Nephron progenitor cell (in vitro differentiated cells): Measurements from ENCODE around the gene KBTBD2.
A peak's percentile ranks its signal among the peaks of the same experiment; 100 is the strongest.
"Not testable (repeated sequence)": the region's sequence is repeated elsewhere in the genome, so short reads cannot be mapped to it uniquely, and the experiment has no call there.

ENCODE experiments used
- DNase-seq: peaks from one replicate; pipeline ENCODE4 v3.0.0; 2021
- H3K27ac Mint-ChIP-seq: 2 replicates; pipeline ENCODE4 v1.8.0; 2021; ENCODE audit warnings: mild to moderate bottlenecking, moderate library complexity, mixed read lengths
- H3K27me3 Mint-ChIP-seq: 2 replicates; pipeline ENCODE4 v1.8.0; 2021; ENCODE audit warnings: mild to moderate bottlenecking, low read depth, mixed read lengths; ENCODE audit not compliant: poor library complexity
- H3K36me3 Mint-ChIP-seq: 2 replicates; pipeline ENCODE4 v1.8.0; 2021; ENCODE audit warnings: low read depth, mixed read lengths
- H3K4me1 Mint-ChIP-seq: 2 replicates; pipeline ENCODE4 v1.8.0; 2021; ENCODE audit warnings: mixed read lengths
- H3K4me3 Mint-ChIP-seq: 2 replicates; pipeline ENCODE4 v1.8.0; 2021; ENCODE audit warnings: mild to moderate bottlenecking, moderate library complexity, mixed read lengths
- H3K9me3 Mint-ChIP-seq: 2 replicates; pipeline ENCODE4 v1.8.0; 2021; ENCODE audit warnings: mild to moderate bottlenecking, moderate library complexity, mixed read lengths
- CTCF ChIP-seq: fragments of 200-600 bp; sonication (generic); IDR thresholded peaks from 2 replicates; pipeline ENCODE4 v1.5.0; 2021; ENCODE audit warnings: antibody characterized with exemption

The KBTBD2 gene

GRCh38 chr7:32869716-32870115, 21.8 kb downstream of the KBTBD2 start:
- Mint-ChIP-seq H3K27me3 (no peaks in the 10 kb centered on the region), H3K4me3 (no peak overlapping the region), H3K4me1 (no peaks in the 10 kb centered on the region), H3K36me3 (peaks cover 88% of the 10 kb centered on the region), H3K9me3 (peaks cover 21% of the 10 kb centered on the region), H3K27ac (no peak overlapping the region)
- no peak for DNase-seq
- no peak for TF ChIP-seq CTCF

DNA sequence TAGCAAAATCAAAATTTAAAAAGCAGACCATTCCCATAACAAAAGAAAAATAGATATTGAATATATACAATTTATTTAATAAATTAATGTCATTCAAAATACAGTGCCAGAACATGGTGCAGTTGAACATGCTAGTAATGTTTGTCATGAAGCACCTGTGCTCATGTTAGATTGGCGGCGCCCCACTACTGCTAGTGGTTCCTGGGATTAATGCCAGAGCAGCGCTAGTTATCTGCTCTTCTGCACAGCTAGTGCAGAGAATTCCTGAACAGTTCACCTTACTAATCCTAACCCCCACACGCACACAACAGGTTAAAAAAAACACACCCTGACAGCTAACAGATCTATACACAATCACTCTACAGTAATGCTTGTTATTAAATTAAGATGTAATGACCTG, 23.4 kb downstream of the KBTBD2 start:
- peaks cover 92% of the 10 kb centered on the region for H3K36me3 Mint-ChIP-seq

DNA sequence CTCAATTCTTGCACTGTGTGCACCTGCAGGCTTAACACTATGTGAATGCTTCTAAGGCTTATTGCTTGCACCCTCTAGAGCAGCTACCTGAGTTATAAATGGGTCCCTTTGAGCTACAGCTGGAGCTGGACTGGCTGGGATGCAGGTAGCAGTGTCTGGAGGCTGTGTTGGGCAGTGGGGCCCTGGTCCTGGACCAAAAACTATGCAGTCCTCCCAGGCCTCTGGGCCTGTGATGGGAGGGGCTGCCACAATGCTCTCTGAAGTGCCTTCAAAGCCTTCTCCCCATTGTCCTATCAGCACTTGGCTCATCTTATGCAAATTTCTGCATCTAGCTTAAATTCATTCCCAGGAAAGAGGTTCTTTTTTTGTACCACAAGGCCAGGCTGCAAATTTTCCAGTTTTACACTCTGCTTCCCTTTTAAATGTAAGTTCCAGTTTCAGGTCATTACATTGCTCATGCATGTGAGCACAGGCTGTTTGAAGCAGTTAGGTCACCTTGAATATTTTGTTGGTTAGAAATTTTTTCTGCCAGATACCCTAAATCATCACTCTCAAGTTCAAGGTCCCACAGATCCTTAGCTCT, 26.0 kb downstream of the KBTBD2 start:
- H3K4me3 Mint-ChIP-seq = no peak overlapping the region
- no peak for DNase-seq
- H3K27me3 Mint-ChIP-seq = no peaks in the 10 kb centered on the region
- peaks cover 21% of the 10 kb centered on the region for H3K9me3 Mint-ChIP-seq
- no peak for TF ChIP-seq CTCF
- H3K4me1 Mint-ChIP-seq = peaks cover 16% of the 10 kb centered on the region
- H3K27ac Mint-ChIP-seq = peak overlapping the region; percentile 18
- peaks cover 71% of the 10 kb centered on the region for H3K36me3 Mint-ChIP-seq

More for the DNA sequence above, 23.4 kb downstream of the KBTBD2 start:
- Mint-ChIP-seq H3K9me3 (peaks cover 21% of the 10 kb centered on the region), H3K27ac (no peak overlapping the region), H3K4me3 (no peak overlapping the region), H3K4me1 (peaks cover 6% of the 10 kb centered on the region), H3K27me3 (no peaks in the 10 kb centered on the region)
- no peak for TF ChIP-seq CTCF
- no peak for DNase-seq

DNA sequence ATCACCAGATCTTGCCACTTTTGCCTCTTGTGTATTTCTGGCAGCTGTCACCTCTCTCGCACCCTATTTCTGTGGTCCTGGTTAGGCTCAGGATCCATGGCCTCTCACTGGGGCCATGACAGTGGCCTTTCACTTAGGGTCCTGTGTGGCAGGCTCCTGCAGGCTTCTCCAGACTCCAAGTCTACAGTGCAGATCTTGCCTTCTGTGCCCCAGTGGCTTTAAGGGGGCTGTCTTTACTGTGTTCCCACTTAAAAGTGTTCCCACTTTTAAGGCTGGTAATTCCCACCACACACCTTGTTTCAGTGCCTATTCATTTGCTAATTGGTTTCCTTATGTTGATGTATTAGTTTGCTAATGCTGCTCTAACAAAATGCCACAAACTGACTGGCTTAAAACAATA, 27.7 kb downstream of the KBTBD2 start:
- not testable (repeated sequence) for H3K27me3 Mint-ChIP-seq, DNase-seq, H3K4me3 Mint-ChIP-seq, H3K27ac Mint-ChIP-seq
- Mint-ChIP-seq H3K9me3 (peaks cover 21% of the 10 kb centered on the region), H3K4me1 (peaks cover 16% of the 10 kb centered on the region), H3K36me3 (peaks cover 54% of the 10 kb centered on the region)

- Mint-ChIP-seq H3K27ac (no peak overlapping the region), H3K4me1 (peaks cover 29% of the 10 kb centered on the region), H3K36me3 (peaks cover 17% of the 10 kb centered on the region), H3K27me3 (no peaks in the 10 kb centered on the region), H3K9me3 (no peaks in the 10 kb centered on the region), H3K4me3 (no peak overlapping the region)
- TF ChIP-seq CTCF = no peak
- no peak for DNase-seq
Observed at GRCh38 chr7:32860090-32860489, 31.5 kb downstream of the KBTBD2 start.

- peaks cover 4% of the 10 kb centered on the region for H3K36me3 Mint-ChIP-seq
- no peak for TF ChIP-seq CTCF
- no peak for DNase-seq
- H3K4me3 Mint-ChIP-seq = no peak overlapping the region
- no peaks in the 10 kb centered on the region for H3K9me3 Mint-ChIP-seq
- no peaks in the 10 kb centered on the region for H3K27me3 Mint-ChIP-seq
- peaks cover 33% of the 10 kb centered on the region for H3K4me1 Mint-ChIP-seq
- H3K27ac Mint-ChIP-seq = no peak overlapping the region
Observed at GRCh38 chr7:32858648-32859047, 32.9 kb downstream of the KBTBD2 start.

DNA sequence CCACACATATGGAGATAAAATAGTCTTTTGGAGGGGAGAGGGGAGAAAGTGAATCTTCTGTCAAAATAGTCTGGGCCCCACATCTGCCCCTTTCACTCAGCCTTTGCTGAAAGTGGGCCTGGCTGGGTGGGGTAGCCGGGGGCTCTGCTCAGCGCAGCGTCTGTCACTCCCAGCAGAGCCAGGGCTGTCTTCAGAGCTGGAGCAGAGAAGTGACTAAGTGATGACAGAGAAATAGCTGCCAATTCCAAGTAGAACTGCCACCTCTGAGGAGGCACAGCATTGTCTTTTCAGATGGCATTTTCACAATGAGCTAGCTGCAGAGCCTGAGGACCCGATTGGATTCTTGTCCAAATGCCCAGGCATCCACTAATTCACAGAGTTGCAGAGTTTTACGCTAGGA, 34.5 kb downstream of the KBTBD2 start:
- H3K27ac Mint-ChIP-seq, H3K36me3 Mint-ChIP-seq, DNase-seq, H3K9me3 Mint-ChIP-seq, H3K27me3 Mint-ChIP-seq, H3K4me3 Mint-ChIP-seq: not testable (repeated sequence)
- peaks cover 24% of the 10 kb centered on the region for H3K4me1 Mint-ChIP-seq

DNA sequence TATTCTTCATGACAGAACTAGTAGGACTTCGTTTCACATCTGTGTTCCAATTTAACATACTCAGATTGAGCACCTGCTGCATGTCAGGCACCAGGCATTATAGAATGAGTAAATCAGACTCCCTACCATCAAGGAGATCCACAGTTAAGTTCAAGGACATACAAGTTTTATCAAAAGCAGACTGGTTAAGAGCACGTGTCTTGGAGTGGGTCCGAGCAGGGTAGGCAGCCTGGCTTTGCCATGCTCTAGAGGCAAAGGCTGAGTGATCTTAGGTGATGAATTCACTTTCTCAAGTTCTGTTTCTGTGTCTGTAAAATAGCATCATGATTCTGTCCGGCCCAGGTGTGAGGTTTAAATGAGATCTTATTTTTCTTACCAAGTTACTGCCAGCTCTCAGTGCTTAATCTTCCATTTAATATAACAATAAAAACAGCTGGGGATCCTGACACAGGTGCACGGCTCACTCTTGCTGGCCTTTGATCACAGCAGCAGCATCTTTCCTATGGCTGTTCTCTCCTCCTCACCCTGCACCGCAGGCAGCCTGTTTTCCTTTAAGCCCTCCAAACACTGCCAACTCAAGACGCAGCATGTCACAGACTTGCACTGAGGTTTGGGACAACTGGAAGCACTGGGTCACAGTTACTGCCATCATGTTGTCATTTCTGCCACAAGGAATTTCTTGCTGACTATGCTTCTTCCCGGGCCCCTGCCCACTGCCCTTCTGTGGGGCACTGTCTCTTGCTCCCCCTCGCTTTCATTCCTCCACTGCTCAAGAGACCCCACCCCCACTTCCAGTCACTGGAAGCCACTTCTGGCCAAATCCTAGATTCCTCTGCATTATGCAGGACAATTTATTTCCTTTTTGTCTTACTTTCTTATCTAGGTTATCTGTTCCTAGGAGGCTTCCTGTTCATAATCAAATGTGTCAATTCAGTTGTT, 35.5 kb downstream of the KBTBD2 start:
- H3K9me3 Mint-ChIP-seq, H3K27ac Mint-ChIP-seq, DNase-seq, H3K36me3 Mint-ChIP-seq, H3K4me3 Mint-ChIP-seq, H3K27me3 Mint-ChIP-seq: not testable (repeated sequence)
- peaks cover 19% of the 10 kb centered on the region for H3K4me1 Mint-ChIP-seq

DNA sequence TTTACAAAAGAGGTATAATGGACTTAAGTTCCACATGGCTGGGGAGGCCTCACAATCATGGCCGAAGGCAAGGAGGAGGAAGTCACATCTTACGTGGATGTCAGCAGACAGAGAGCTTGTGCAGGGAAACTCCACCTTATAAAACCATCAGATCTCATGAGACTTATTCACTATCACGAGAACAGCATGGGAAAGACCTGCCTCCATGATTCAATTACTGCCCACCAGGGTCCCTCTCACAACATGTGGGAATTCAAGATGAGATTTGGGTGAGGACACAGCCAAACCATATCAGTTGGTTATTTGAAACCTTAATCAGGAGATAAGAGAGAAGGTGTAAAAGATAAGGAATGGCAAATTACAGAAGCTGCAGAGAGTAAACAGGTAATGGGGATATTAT, 40.9 kb downstream of the KBTBD2 start:
- Mint-ChIP-seq H3K9me3 (peaks cover 17% of the 10 kb centered on the region), H3K36me3 (peaks cover 26% of the 10 kb centered on the region), H3K4me1 (peaks cover 16% of the 10 kb centered on the region)
- not testable (repeated sequence) for H3K27ac Mint-ChIP-seq, DNase-seq, H3K27me3 Mint-ChIP-seq, H3K4me3 Mint-ChIP-seq
